Transverse colon (tissue), 4 donors: Measurements from ENCODE around the gene RNF144A.

Source experiments
- CTCF ChIP-seq, 5 experiments: fragments of 200-600 bp in 3 of 5; fragments of 450-650 bp in 2 of 5; sonication (generic) in 3 of 5; IDR thresholded peaks; 1 replicate in 2 of 5; 2 replicates in 3 of 5; pipeline ENCODE4 v1.5.1; 2016 to 2017; ENCODE audit warnings: antibody characterized with exemption in 5 of 5, inconsistent platforms in 3 of 5, mild to moderate bottlenecking in 2 of 5, moderate library complexity in 1 of 5
- EP300 ChIP-seq: sonication (generic); formaldehyde crosslinking; IDR thresholded peaks from one replicate; pipeline ENCODE4 v1.6.1; 2017; ENCODE audit warnings: antibody characterized with exemption, low read depth
- POLR2A ChIP-seq: fragments of 450-650 bp; IDR thresholded peaks from one replicate; pipeline ENCODE4 v1.6.1; 2016; ENCODE audit warnings: antibody characterized with exemption, mild to moderate bottlenecking, moderate library complexity
- POLR2AphosphoS5 ChIP-seq, 3 donors: sonication (generic); formaldehyde crosslinking; IDR thresholded peaks; one replicate each; pipeline ENCODE4 v1.6.1; 2016; ENCODE audit warnings: antibody characterized with exemption in 3 of 3

DNA sequence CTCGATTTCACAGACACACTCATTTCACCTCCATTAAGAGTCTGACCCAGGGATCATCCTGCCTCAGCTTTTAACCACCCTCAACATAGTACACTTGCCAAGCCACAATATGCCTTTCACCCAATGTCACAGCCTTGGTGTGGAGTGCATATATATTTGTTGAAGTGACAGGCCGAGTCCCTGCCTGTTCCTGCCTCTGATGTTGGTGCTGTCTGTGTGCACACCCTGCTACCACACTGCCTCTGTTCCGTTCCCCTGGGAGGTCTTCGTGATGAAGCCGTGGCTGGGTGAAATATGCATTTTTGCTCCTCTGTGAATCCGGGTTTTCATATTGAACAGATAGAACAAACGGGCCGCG lies 90.3 kb downstream of the RNF144A start:
- TF ChIP-seq CTCF (IDR thresholded peaks at IDR 0.05) (no peak), POLR2A (no peak), POLR2AphosphoS5 (IDR thresholded peaks at IDR 0.05) (no peak), EP300 (no peak)
